Measurements from ENCODE around the gene GULP1. TPM values are rescaled to one million over a fixed set of nuclear protein-coding genes. Genes with fewer than 3 reads are reported as not detected.

Gene GULP1
- total and polyA plus RNA-seq, 2 of the 13 experiments (the other 11 are each of a cell fraction or from before 2014, with no cell fraction given), result 0.15 TPM; not detected in 1

GRCh38 chr2:188628989-188629752 is 337.5 kb downstream of the GULP1 start:
- in situ Hi-C loops (cut with HindIII; ENCODE audit: extremely low pct_ligation_motif_present, low pct_unique_long_range_greater_than_20kb), result no loop called here
- Histone ChIP-seq H3K79me2 (ENCODE audit: insufficient read depth, low read length) (no peaks in the 10 kb centered on the region), H3K27me3 (ENCODE audit: control insufficient read depth in 1 of 2, insufficient read depth in 2 of 2, low read length in 2 of 2) (no peaks in the 10 kb centered on the region), H2AFZ (ENCODE audit: low read length) (no peak overlapping the region), H4K20me1 (ENCODE audit: insufficient read depth, low read length) (no peaks in the 10 kb centered on the region), H3K4me1 (ENCODE audit: insufficient read depth, low read length) (no peaks in the 10 kb centered on the region), H3K9me3 (ENCODE audit: low read length) (no peaks in the 10 kb centered on the region), H3K27ac (ENCODE audit: extremely low read length, insufficient read depth, low read length) (no peak overlapping the region), H3K4me3 (replicated peaks in 1 of 3; ENCODE audit: insufficient read depth in 1 of 3, low read depth in 2 of 3, low read length in 3 of 3) (no peak overlapping the region), H3K36me3 (replicated peaks in 1 of 2; ENCODE audit: control insufficient read depth in 1 of 2, insufficient read depth in 2 of 2, low read length in 2 of 2) (no peaks in the 10 kb centered on the region), H3K4me2 (ENCODE audit: low read depth, low read length) (no peak overlapping the region), H3K9ac (ENCODE audit: insufficient read depth, low read depth, low read length) (no peak overlapping the region)
- ATAC-seq, result no peak
- intact Hi-C loops (cut with micrococcal nuclease; ENCODE audit: unreplicated experiment), result no loop called here
- TF ChIP-seq IKZF5 (CRISPR knock-in tag; IDR thresholded peaks at IDR 0.05) (no peak), SKI (IDR thresholded peaks at IDR 0.05; ENCODE audit: partially characterized antibody) (no peak), ZHX1 (CRISPR knock-in tag; IDR thresholded peaks at IDR 0.05; ENCODE audit: low read depth) (no peak), GMEB2 (CRISPR knock-in tag; IDR thresholded peaks at IDR 0.05; ENCODE audit: low read depth) (no peak), ZNF878 (CRISPR knock-in tag; IDR thresholded peaks at IDR 0.05) (no peak), ZNF672 (CRISPR knock-in tag; IDR thresholded peaks at IDR 0.05) (no peak), ZBTB8A (CRISPR knock-in tag; IDR thresholded peaks at IDR 0.05; ENCODE audit: borderline replicate concordance, low read depth) (no peak), ZNF30 (CRISPR knock-in tag; IDR thresholded peaks at IDR 0.05) (no peak)
- ChIA-PET CTCF (ENCODE audit: low intra/inter-chr PET ratio, low total read pairs) (no interaction called here), POLR2A (no interaction called here)
- no peak for FAIRE-seq
- WGBS (ENCODE audit: low lambda C conversion rate), result 8% methylated on average over 4 of the region's 4 CpGs
- no peak for DNase-seq (ENCODE audit: low spot score)
- no TSS peak for BruUV-seq (replicated peaks)

All from HepG2 (cell line).